ENCODE data around the gene SLC16A10. TPM values are rescaled to one million over a fixed set of nuclear protein-coding genes. Genes with fewer than 3 reads are reported as not detected.

Gene SLC16A10
- total and polyA plus RNA-seq, 2 of the 13 experiments (the other 11 are each of a cell fraction or from before 2014, with no cell fraction given), result 8.2 to 20.1 TPM

DNA sequence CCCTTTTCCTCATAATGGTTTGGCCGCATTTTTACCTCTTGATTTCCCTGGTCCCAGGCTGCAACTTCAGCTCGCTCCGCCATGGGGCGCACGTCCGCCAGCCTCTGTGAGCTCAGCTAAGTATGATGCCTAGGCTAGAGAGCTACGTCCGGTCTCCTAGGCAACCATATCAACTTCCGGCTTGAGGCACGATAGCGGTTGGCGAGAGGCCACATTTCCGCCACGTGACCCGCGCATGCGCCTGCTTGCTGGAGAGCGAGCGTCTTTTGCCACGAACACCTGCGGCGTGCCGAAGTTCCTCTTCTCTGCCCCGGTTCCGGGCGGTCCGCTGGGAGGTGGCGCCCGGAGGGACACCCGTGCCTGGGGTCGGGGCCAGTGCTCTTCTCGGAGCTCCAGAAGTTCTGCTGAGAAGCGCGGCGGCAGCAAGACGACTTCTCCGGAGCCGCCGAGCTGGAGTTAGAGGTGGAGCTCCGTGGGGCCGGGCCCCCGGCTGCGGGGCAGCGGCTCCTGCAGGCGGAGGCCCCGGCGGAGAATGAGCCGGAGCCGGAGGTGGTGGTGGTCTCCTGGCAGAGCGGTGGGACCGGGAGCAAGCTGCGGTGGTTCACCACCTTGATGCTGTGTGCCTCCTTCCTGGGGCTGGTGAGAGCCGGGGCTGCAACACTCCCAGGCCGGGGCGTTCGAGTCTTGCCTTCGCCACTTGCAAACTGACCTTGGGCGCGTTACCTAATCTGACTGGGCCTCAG lies 172.0 kb downstream of the SLC16A10 start (continued):
- TF ChIP-seq, protein P1, sequence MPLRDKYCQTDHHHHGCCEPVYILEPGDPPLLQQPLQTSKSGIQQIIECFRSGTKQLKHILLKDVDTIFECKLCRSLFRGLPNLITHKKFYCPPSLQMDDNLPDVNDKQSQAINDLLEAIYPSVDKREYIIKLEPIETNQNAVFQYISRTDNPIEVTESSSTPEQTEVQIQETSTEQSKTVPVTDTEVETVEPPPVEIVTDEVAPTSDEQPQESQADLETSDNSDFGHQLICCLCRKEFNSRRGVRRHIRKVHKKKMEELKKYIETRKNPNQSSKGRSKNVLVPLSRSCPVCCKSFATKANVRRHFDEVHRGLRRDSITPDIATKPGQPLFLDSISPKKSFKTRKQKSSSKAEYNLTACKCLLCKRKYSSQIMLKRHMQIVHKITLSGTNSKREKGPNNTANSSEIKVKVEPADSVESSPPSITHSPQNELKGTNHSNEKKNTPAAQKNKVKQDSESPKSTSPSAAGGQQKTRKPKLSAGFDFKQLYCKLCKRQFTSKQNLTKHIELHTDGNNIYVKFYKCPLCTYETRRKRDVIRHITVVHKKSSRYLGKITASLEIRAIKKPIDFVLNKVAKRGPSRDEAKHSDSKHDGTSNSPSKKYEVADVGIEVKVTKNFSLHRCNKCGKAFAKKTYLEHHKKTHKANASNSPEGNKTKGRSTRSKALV (CRISPR knock-in tag; IDR thresholded peaks at IDR 0.05), result peak; percentile 65
- TF ChIP-seq ATF7 (IDR thresholded peaks at IDR 0.05) (no peak), ATF7 (CRISPR knock-in tag; IDR thresholded peaks at IDR 0.05) (no peak), SRSF4 (IDR thresholded peaks at IDR 0.05; ENCODE audit: low read depth, low read length, poor library complexity, severe bottlenecking) (no peak), SALL2 (CRISPR knock-in tag; IDR thresholded peaks at IDR 0.05) (peak; percentile 64), NR2F2 (IDR thresholded peaks at IDR 0.05; ENCODE audit: borderline replicate concordance, low read depth) (0 out of 2 replicates have a peak, but pooled peaks have one; percentile 20), ZNF83 (CRISPR knock-in tag; IDR thresholded peaks at IDR 0.05; ENCODE audit: borderline replicate concordance) (0 out of 2 replicates have a peak, but pooled peaks have one; percentile 74), POLR2AphosphoS5 (IDR thresholded peaks at IDR 0.05; ENCODE audit: low read depth, low read length) (peak; percentile 91), PHB2 (IDR thresholded peaks at IDR 0.05; ENCODE audit: partially characterized antibody) (no peak), ZFAT (CRISPR knock-in tag; conservative IDR thresholded peaks at IDR 0.05) (no peak), TBX2 (CRISPR knock-in tag; IDR thresholded peaks at IDR 0.05; ENCODE audit: borderline replicate concordance) (peak; percentile 75; the same call in 1 of the 2 replicates), ZNF776 (CRISPR knock-in tag; IDR thresholded peaks at IDR 0.05) (peak; percentile 68; the same call in 1 of the 2 replicates), ZNF451 (CRISPR knock-in tag; IDR thresholded peaks at IDR 0.05) (0 out of 2 replicates have a peak, but pooled peaks have one; percentile 34), ZNF296 (CRISPR knock-in tag; conservative IDR thresholded peaks at IDR 0.05) (no peak; the same call in 1 of the 2 replicates), ZSCAN9 (CRISPR knock-in tag; IDR thresholded peaks at IDR 0.05; ENCODE audit: borderline replicate concordance) (peak; percentile 94), HOXA5 (CRISPR knock-in tag; IDR thresholded peaks at IDR 0.05) (peak; percentile 57), ZNF7 (CRISPR knock-in tag; IDR thresholded peaks at IDR 0.05) (no peak), ZSCAN21 (CRISPR knock-in tag; IDR thresholded peaks at IDR 0.05; ENCODE audit: borderline replicate concordance) (peak; percentile 73; the same call in 1 of the 2 replicates), XBP1 (CRISPR knock-in tag; IDR thresholded peaks at IDR 0.05) (no peak), MIER2 (CRISPR knock-in tag; IDR thresholded peaks at IDR 0.05) (peak; percentile 76), ZNF577 (CRISPR knock-in tag; IDR thresholded peaks at IDR 0.05; ENCODE audit: borderline replicate concordance, low read depth) (0 out of 2 replicates have a peak, but pooled peaks have one; percentile 54), ZNF670 (CRISPR knock-in tag; IDR thresholded peaks at IDR 0.05; ENCODE audit: borderline replicate concordance) (peak; percentile 92), ZNF761 (CRISPR knock-in tag; conservative IDR thresholded peaks at IDR 0.05) (no peak; the same call in 1 of the 2 replicates)
- TF ChIP-seq, protein P2, sequence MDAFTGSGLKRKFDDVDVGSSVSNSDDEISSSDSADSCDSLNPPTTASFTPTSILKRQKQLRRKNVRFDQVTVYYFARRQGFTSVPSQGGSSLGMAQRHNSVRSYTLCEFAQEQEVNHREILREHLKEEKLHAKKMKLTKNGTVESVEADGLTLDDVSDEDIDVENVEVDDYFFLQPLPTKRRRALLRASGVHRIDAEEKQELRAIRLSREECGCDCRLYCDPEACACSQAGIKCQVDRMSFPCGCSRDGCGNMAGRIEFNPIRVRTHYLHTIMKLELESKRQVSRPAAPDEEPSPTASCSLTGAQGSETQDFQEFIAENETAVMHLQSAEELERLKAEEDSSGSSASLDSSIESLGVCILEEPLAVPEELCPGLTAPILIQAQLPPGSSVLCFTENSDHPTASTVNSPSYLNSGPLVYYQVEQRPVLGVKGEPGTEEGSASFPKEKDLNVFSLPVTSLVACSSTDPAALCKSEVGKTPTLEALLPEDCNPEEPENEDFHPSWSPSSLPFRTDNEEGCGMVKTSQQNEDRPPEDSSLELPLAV (CRISPR knock-in tag; conservative IDR thresholded peaks at IDR 0.05; ENCODE audit: low read depth), result no peak
- TF ChIP-seq, protein P3, sequence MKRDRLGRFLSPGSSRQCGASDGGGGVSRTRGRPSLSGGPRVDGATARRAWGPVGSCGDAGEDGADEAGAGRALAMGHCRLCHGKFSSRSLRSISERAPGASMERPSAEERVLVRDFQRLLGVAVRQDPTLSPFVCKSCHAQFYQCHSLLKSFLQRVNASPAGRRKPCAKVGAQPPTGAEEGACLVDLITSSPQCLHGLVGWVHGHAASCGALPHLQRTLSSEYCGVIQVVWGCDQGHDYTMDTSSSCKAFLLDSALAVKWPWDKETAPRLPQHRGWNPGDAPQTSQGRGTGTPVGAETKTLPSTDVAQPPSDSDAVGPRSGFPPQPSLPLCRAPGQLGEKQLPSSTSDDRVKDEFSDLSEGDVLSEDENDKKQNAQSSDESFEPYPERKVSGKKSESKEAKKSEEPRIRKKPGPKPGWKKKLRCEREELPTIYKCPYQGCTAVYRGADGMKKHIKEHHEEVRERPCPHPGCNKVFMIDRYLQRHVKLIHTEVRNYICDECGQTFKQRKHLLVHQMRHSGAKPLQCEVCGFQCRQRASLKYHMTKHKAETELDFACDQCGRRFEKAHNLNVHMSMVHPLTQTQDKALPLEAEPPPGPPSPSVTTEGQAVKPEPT (CRISPR knock-in tag; IDR thresholded peaks at IDR 0.05; ENCODE audit: low read depth), result no peak
